Suprapubic skin (tissue), 4 donors: ENCODE data around the gene RAB3GAP1.

Experiments used
- POLR2A ChIP-seq, 2 donors: fragments of 450-650 bp; IDR thresholded peaks; one replicate each; pipeline ENCODE4 v1.6.1; 2017; ENCODE audit warnings: antibody characterized with exemption in 2 of 2, mild to moderate bottlenecking in 2 of 2, moderate library complexity in 2 of 2
- POLR2AphosphoS5 ChIP-seq, 3 donors: sonication (generic); formaldehyde crosslinking; IDR thresholded peaks; one replicate each; pipeline ENCODE4 v1.6.1; 2017; ENCODE audit warnings: antibody characterized with exemption in 3 of 3
- TF ChIP-seq, protein P1 (sequence below), 2 donors: fragments of 200-600 bp in 1 of 2; fragments of 450-650 bp in 1 of 2; sonication (generic) in 1 of 2; IDR thresholded peaks; one replicate each; pipeline ENCODE4 v1.5.1; 2016 to 2019; ENCODE audit warnings: antibody characterized with exemption in 2 of 2, mild to moderate bottlenecking in 1 of 2, moderate library complexity in 1 of 2

DNA sequence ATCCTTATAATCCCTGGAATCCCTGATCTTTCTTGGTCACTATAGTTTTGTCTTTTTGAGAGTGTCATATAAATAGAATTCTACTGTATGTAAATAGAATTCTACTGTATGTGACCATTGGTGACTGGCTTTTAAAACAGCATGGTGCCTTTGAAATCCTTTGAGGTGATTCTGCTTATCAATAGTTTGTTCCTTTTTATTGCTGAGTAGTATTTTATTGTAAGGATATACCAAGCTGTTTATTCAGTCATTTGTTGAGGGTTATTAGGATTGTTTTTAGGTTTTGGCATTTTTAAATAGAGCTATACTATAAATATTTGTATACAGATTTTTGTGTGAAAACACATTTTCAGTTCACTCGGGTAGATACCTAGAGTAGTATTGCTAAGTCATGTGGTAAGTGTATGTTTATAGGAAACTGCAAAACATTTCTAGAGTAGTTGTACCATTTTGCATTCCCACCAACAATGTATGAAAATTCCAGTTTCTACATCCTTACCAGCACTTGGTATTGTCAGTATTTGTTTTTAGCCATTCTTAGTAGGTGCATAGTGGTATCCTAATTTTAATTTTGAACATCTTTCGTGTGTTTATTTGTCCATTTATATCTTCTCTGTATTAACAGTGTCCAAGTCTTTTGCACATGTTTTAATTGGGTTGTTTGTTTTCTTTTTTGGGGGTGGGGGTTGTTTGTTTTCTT lies 45.6 kb downstream of the RAB3GAP1 start:
- TF ChIP-seq POLR2AphosphoS5 (IDR thresholded peaks at IDR 0.05), result no peak
- TF ChIP-seq POLR2A (IDR thresholded peaks at IDR 0.05), result no peak
- TF ChIP-seq, protein P1, sequence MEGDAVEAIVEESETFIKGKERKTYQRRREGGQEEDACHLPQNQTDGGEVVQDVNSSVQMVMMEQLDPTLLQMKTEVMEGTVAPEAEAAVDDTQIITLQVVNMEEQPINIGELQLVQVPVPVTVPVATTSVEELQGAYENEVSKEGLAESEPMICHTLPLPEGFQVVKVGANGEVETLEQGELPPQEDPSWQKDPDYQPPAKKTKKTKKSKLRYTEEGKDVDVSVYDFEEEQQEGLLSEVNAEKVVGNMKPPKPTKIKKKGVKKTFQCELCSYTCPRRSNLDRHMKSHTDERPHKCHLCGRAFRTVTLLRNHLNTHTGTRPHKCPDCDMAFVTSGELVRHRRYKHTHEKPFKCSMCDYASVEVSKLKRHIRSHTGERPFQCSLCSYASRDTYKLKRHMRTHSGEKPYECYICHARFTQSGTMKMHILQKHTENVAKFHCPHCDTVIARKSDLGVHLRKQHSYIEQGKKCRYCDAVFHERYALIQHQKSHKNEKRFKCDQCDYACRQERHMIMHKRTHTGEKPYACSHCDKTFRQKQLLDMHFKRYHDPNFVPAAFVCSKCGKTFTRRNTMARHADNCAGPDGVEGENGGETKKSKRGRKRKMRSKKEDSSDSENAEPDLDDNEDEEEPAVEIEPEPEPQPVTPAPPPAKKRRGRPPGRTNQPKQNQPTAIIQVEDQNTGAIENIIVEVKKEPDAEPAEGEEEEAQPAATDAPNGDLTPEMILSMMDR (IDR thresholded peaks at IDR 0.05), result no peak
